Hypothalamus (tissue), 51 donors: Measurements from ENCODE around the gene TCOF1.
A peak's percentile ranks its signal among the peaks of the same experiment; 100 is the strongest.

Source experiments
- DNase-seq, 51 donors: peaks; one replicate each; lab custom pipeline; 2025; lab: John Stamatoyannopoulos, UW

Gene TCOF1

GRCh38 chr5:150401376-150402228, 44.1 kb downstream of the TCOF1 start:
- no peak for DNase-seq

GRCh38 chr5:150402229-150402773, 44.8 kb downstream of the TCOF1 start:
- DNase-seq, result no peak

- DNase-seq, result no peak
These were observed 45.4 kb downstream of the TCOF1 start for GRCh38 chr5:150402901-150403342.

DNA sequence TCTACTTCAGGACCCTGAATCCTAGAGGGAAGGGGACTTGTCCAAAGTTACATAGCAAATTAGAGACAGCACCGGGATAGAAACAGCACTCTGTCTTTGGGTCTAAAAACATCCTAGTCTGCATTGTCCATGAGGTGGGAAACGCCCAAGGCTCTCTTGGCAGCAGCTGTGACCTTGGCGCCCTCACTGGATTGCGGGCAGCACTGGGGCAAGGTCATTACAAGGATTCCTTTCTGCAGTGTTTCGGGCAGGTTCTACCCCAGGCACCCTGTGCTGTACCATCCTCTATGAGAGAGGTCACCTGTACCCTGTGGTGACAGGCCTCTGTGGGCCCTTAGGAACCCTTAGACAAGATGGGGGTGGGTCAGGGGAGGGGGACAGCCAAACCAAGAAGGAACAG, 46.6 kb downstream of the TCOF1 start:
- no peak for DNase-seq

GRCh38 chr5:150404535-150404934, 47.0 kb downstream of the TCOF1 start:
- no peak for DNase-seq

GRCh38 chr5:150404941-150405816, 47.7 kb downstream of the TCOF1 start:
- no peak for DNase-seq

- no peak for DNase-seq
These were observed 48.7 kb downstream of the TCOF1 start for GRCh38 chr5:150406103-150406722.

DNA sequence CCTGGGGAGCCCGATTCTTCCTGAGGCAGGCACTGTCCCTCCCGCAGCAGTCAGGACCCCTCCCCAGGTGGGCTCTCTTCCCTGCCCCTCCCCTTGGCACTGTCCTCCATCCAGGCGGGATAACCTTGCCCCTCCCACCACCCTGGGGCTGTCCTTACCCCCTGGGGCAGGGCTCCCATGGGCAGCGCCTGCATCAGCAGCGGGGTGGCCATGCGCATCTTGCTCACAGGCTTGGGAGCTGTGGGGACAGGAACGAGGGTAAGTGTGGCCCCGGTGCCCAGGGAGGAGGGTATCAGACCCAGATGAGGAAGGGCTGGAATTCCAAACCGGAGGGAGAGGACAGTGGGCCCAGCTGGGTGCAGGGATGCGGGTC, 49.2 kb downstream of the TCOF1 start:
- DNase-seq, result no peak

GRCh38 chr5:150407096-150407720, 49.7 kb downstream of the TCOF1 start:
- DNase-seq, result no peak

DNA sequence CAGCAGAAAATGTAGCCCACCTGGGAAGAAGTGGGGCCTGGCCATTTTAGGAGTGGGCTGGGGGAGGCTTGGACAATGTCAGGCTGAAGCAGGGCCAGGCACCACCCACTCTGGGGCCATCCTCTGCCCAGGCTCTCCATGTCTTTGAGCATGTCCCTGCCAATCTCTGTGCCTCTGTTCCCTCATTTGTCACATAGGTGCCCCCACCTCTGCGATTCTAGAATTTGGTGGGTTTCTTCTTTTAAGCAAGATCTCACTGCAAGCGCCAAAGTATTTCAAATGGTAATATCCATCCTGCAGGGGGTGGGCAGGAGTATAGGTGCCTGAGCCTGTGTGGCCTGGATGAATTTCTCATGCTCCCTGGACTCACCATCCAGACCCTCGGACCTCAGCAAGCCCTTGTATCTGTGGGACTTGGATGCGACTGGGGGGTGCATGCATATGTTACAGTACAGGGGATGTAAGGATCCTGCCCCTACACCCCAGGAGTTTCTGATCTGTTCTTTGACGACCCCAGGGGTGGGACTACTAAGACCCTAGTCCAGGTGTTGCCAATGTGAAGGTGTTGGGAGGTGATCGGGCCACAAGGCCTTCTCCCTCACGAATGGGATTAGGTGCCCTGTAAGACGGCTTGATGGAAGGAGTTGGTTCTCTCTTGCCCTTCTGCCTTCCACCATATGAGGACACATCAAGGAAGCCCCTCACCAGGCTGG, 50.9 kb downstream of the TCOF1 start:
- DNase-seq, result no peak

DNA sequence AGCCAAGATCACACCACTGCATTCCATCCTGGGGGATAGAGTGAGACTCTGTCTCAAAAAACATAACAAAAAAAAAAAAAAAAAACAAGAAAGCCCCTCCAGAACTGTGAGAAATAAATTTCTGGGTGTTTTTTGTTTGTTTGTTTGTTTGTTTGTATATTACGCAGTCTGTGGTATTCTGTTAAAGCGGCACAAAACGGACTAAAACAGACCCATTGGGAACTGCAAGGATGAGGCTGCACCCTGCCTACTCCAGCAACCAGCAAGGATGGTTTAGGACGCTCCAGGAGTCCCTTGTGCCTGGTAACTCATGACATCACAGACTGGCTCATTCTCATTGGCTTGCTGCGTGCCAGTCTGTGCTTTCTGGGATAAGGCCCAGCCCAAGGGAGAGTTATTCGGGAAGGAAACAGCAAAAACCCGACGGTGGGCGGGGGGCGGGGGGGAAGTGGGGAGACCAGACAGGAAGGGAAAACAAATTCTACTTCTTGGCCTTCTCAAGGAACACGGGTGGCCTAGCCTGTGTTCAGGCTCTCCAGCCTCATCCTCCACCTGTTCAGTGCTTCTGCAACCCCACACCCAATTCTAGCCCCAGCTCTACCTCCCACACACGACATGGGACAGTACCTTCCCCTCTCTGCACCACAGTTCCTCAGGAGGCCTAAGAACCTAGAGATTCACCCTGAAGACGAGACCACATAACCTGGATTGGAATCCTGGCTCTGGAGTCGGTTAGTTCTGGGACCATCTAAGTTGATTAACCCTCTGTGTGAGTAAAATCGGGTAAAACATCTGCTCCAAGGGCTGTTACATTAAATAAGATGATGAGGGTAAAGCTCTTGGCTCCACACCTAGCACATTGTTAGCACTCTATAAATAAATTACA, 52.4 kb downstream of the TCOF1 start:
- peak; percentile 11 to 92 (median 70) for DNase-seq

GRCh38 chr5:150410524-150411244, 53.2 kb downstream of the TCOF1 start:
- peak in 35 of 51 donors; percentile 10 to 74 (median 43) for DNase-seq

DNA sequence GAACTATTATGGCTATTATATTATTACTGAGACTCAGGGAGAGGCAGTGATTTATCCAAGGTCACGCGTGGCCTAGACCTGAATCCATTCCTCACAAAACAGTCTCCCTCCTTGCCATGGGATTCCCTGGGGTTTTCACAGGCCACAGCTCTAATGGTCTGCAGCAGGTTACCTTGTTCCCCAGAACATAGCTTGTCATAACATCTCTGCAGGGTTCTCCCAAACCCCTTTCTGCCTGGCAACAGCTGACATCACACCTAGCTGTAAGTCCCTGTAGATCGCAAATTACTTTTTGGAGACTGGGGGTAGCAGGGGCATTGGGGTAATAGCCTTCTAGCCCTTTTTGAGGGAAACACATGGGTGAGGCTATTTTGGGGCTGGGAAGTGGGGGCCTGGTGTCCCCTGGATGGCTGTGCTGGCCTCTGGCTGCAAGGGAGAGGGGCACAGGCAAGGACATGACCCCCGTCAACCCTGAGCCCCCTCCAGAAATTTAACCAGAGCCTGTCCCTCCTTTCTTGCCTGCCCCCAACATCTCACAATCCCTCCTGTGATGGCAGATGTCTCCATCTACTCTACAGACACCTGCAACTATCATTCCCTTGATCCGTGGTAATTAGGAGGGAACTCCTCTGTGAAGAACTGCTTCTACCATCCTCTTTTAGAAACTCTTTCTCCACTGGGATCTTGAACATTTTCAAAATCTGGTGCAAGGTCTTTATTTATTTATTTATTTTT, 53.9 kb downstream of the TCOF1 start:
- DNase-seq, result peak in 12 of 51 donors; percentile 5 to 34 (median 16)

- DNase-seq, result peak in 45 of 51 donors; percentile 17 to 81 (median 62)
These were observed 55.0 kb downstream of the TCOF1 start, which contains the start of gene CD74 for GRCh38 chr5:150412319-150413175. Gene CD74, minus strand, starts transcription at chr5:150412910. Its CDS starts 161 bp downstream, at chr5:150412749.

DNA sequence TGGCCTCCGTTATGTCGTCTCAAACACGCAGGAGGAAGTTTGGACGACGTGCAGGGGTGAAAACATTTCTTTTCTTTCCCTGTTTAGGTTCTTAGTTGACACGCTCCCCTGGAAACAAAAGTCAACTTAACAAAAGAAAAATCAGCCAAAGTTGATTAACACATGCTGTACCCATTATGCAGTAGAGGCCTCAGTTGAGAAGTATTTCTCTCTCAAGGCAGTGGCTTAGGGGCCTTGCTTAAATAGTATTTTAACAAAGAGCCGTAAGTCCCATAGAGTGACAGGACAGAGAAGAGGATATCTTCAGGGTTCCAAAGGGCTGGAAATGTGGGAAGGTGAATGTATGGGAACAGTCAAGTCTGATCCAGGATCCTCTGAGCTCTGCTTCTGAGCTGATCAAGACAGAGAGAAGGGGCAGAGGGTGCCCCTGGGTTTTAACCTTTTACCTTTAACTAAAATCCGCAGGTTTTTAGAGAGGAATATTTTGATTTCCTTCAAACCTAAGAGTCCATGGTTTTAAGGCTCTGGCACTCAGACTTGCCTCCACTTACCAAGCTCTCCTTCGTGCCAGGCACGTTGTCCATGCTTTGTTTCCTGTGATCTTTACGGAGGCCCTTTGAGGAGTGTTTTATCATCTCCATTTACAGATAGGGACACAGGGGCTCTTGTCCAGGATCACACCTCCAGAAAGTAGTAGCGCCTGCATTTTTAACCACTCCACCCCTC, 55.8 kb downstream of the TCOF1 start:
- no peak for DNase-seq
